Colonic mucosa (tissue), 4 donors: ENCODE results near the gene GRK5. TPM values are rescaled to one million over a fixed set of nuclear protein-coding genes. Genes with fewer than 3 reads are reported as not detected.

ENCODE experiments used
- DNase-seq: peaks from one replicate; pipeline ENCODE4 v3.0.0-alpha.2; 2020
- H3K27ac ChIP-seq: fragments of 200-600 bp; one replicate; pipeline ENCODE4 v1.8.0; 2021
- H3K27me3 ChIP-seq: fragments of 200-600 bp; one replicate; pipeline ENCODE4 v1.8.0; 2021
- H3K36me3 ChIP-seq: fragments of 200-600 bp; one replicate; pipeline ENCODE4 v1.8.0; 2021
- H3K4me1 ChIP-seq: fragments of 200-600 bp; one replicate; pipeline ENCODE4 v1.8.0; 2021; ENCODE audit warnings: mild to moderate bottlenecking
- H3K4me3 ChIP-seq: fragments of 200-600 bp; one replicate; pipeline ENCODE4 v1.8.0; 2021
- H3K9ac ChIP-seq, 2 donors: one replicate each; pipeline ENCODE4 v1.7.0; 2013; ENCODE audit warnings: control low read depth in 2 of 2, low read depth in 2 of 2, low read length in 2 of 2
- H3K9me3 ChIP-seq: fragments of 200-600 bp; one replicate; pipeline ENCODE4 v1.8.0; 2021
- CTCF ChIP-seq: fragments of 200-600 bp; IDR thresholded peaks from one replicate; pipeline ENCODE4 v1.8.0; 2022; ENCODE audit warnings: antibody characterized with exemption, mild to moderate bottlenecking
- intact Hi-C: fragments of 100-400 bp; cut with DNase I; formaldehyde crosslinking; loops from one replicate; pipeline ENCODE4 v1.14.1; 2022
- total RNA-seq, 2 donors: library from RNA; stranded (reverse); fragmentation: NEBNext Ultra II Directional in 1 of 2; extraction: Animal tissue kit (Norgen Biotek cat#: 25700) in 1 of 2; gene quantifications; one replicate each; pipeline ENCODE4 v1.2.1, GENCODE V29; 2021
- donor health status: healthy.
- donor health status: DM: no; HTN: no; CAD: no.
- donor health status: DM: no; HTN: no; CAD: no.

The GRK5 gene
- 10 to 100 TPM in 1 of 2 donors, 1 to 10 TPM in 1; 4.6 to 12.7 TPM for total RNA-seq

GRCh38 chr10:119207366-119207666, at the start of gene GRK5:
Gene GRK5 (plus strand): TSS chr10:119207571. CDS start chr10:119207918, 347 bp downstream.
- intact Hi-C loops, result no loop called here
- Histone ChIP-seq H3K27ac (peak within 1 kb of the TSS; percentile 94), H3K9ac (peak within 1 kb of the TSS; percentile 75 to 90), H3K9me3 (no peaks in the 10 kb centered on the region), H3K27me3 (no peaks in the 10 kb centered on the region), H3K4me1 (no peaks in the 10 kb centered on the region), H3K4me3 (peak within 1 kb of the TSS; percentile 58), H3K36me3 (no peaks in the 10 kb centered on the region)
- DNase-seq, result peak; percentile 93
- TF ChIP-seq CTCF, result no peak

DNA sequence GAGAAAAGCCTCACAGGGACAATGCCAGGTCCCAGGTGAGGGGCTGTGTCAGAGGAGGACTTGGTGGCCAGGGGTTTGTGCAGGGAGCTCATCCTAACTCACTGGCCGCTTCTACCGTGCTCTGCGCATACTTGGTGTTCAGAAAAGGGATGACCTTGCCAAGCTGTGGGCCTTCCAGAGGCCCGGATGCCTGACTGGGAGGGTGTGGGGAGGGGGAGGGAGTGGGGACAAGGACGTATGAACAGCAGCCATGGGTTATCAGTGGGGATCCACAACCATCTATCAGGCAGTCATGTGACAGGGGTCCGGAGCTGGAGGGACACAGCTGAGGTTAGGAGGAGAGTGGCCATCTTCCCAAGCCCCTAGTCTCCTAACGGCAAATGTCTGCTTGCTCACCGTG, 48.0 kb upstream of the GRK5 start:
- no peak for TF ChIP-seq CTCF
- H3K4me1 ChIP-seq, result no peaks in the 10 kb centered on the region
- H3K9me3 ChIP-seq, result no peaks in the 10 kb centered on the region
- no peaks in the 10 kb centered on the region for H3K27me3 ChIP-seq
- intact Hi-C loops, result no loop called here
- H3K9ac ChIP-seq, result no peak overlapping the region
- H3K27ac ChIP-seq, result no peak overlapping the region
- H3K36me3 ChIP-seq, result no peaks in the 10 kb centered on the region
- no peak overlapping the region for H3K4me3 ChIP-seq
- DNase-seq, result no peak

DNA sequence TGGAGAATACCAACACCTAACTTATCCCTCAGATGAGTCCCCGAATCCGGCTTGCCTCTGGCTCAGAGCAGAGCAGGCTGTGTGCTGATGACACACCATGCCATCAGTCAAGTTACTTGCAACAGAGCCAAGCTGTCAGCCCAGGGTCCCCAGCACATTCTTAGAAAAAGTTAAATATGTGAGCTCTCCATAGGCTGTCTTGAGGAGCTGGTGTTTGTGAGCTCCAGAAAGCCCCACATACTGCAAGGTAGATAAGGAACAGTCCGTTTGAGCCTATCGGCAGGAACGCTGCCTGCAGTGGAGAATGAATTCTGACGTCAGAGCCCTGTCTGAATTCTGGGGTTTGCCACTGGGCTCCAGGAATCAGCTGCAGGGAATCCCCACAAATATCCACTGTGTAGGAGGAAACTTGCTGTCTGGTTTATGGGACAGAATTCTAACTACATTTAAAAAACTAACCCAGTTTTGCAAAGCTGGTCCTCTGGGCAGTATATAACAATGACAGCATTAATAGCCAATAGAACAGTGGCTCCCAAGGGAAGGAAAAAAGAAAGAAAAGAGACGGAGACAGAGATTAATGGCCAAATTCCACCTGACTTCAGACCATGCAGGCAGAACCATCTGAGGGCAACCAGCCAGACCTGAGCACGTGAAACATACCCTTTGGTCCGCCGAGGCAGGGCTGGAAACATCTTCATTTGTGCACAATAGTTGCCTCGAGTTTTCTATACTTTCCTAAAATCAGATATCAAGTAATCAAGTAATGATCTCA, 45.5 kb upstream of the GRK5 start:
- Histone ChIP-seq H3K36me3 (no peaks in the 10 kb centered on the region), H3K27ac (no peak overlapping the region)

DNA sequence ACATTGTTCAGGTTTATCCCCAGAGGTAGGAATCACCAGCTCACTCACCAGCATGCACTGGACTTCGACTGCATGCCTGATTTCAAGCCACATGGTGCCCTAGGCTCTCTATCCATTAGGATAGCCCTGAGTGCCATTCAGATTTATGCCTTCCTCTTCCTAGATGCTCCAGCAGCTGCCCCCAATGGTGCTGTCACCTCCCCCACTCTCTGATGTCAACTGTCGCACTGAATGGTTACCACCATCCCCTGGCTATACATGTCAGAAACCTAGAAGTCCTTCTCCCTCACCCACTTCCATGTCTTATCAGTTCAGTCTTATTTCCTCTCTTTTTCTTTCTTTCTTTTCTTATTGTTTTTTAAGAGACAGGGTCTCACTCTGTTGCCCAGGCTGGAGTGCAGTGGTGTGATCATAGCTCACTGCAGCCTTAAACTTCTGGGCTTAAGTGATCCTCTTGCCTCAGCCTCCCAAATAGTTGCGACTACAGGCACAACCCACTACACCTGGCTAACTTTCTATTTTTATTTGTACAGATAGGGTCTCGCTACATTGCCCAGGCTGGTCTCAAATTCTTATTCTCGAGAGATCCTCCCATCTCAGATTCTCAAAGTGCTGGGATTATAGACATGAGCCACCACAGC, 44.8 kb upstream of the GRK5 start:
- H3K36me3 ChIP-seq, result no peaks in the 10 kb centered on the region
- H3K9ac ChIP-seq, result no peak overlapping the region
- H3K27me3 ChIP-seq, result no peaks in the 10 kb centered on the region
- no peak overlapping the region for H3K27ac ChIP-seq
- TF ChIP-seq CTCF, result no peak
- no peak overlapping the region for H3K4me3 ChIP-seq
- no peaks in the 10 kb centered on the region for H3K9me3 ChIP-seq
- intact Hi-C loops, result loop anchor here (10.0 kb wide), 1 partner anchor 108 kb away; no protein-coding TSS in a partner anchor
- no peaks in the 10 kb centered on the region for H3K4me1 ChIP-seq
- no peak for DNase-seq

More for the DNA sequence above, 45.5 kb upstream of the GRK5 start:
- H3K9me3 ChIP-seq, result no peaks in the 10 kb centered on the region
- intact Hi-C loops, result loop anchor here (10.0 kb wide), 1 partner anchor 107 kb away; no protein-coding TSS in a partner anchor
- H3K9ac ChIP-seq, result no peak overlapping the region
- no peak overlapping the region for H3K4me3 ChIP-seq
- TF ChIP-seq CTCF, result no peak
- DNase-seq, result no peak
- H3K27me3 ChIP-seq, result no peaks in the 10 kb centered on the region
- no peaks in the 10 kb centered on the region for H3K4me1 ChIP-seq

DNA sequence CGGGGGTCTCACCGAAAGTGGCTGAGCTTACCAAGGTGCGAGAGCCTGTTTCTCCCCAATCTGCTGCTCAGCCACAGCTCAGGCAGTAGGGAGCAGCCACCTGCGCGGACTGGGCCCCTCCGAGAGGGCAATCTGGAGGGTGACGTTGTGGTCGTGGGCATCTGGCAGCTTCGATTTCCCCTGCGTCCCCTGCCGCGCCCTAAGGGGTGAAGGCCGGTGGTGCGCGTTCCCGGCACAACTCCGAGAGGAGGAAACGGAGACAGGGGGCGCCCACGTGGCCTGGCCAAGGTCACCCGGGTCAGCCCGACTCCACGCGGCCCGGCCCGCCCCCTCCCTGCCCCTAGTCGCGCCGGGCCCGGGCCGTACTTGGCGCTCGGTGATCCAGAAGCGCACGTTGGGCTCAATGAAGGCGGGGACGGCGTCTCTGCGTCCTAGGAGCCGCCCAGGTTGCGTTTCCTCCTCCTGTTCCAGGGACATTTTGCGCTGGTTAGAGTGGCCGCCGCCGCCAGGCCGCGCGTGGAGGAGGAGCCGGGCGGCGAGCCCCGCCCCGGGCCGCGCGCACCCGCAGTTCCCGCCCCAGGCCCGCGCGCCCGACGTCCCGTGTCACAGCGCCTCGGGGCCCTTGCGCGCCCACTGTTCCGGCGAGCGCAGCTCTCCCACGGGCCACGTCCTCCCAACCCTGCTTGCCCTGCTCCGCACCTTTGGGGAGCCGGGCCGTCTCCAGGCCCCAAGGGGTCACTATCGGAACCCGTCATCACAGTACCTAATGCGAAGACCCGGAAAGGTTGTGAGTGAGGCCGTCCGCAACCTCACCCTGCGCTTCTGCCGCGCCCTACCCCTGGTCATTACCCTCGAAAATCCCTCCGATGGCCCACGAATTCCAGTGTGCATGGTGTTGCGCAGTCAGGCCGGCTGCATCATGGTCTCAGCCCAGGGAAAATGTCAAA, 41.9 kb upstream of the GRK5 start, which contains the start of gene SFXN4:
Gene SFXN4, minus strand, starts transcription at position 544 of the 947 bp plus-strand sequence. Its CDS starts 67 bp downstream, at position 477.
- intact Hi-C loops, result loop anchor here (10.0 kb wide), 1 partner anchor 111 kb away; no protein-coding TSS in a partner anchor
- peak within 1 kb of the TSS; percentile 61 for H3K27ac ChIP-seq
- no peak for TF ChIP-seq CTCF
- peak; percentile 84 for DNase-seq
- peak within 1 kb of the TSS; percentile 77 to 91 for H3K9ac ChIP-seq
- H3K4me3 ChIP-seq, result peak within 1 kb of the TSS; percentile 94
- no peaks in the 10 kb centered on the region for H3K27me3 ChIP-seq
- peaks cover 8% of the 10 kb centered on the region for H3K36me3 ChIP-seq
- no peaks in the 10 kb centered on the region for H3K4me1 ChIP-seq
- H3K9me3 ChIP-seq, result no peaks in the 10 kb centered on the region
